ENCODE results near the gene CHAF1A. TPM values are rescaled to one million over a fixed set of nuclear protein-coding genes. Genes with fewer than 3 reads are reported as not detected.

CHAF1A gene
- total and polyA plus RNA-seq, 4 donors: 1.0 to 20.8 (median 2.5) TPM

DNA sequence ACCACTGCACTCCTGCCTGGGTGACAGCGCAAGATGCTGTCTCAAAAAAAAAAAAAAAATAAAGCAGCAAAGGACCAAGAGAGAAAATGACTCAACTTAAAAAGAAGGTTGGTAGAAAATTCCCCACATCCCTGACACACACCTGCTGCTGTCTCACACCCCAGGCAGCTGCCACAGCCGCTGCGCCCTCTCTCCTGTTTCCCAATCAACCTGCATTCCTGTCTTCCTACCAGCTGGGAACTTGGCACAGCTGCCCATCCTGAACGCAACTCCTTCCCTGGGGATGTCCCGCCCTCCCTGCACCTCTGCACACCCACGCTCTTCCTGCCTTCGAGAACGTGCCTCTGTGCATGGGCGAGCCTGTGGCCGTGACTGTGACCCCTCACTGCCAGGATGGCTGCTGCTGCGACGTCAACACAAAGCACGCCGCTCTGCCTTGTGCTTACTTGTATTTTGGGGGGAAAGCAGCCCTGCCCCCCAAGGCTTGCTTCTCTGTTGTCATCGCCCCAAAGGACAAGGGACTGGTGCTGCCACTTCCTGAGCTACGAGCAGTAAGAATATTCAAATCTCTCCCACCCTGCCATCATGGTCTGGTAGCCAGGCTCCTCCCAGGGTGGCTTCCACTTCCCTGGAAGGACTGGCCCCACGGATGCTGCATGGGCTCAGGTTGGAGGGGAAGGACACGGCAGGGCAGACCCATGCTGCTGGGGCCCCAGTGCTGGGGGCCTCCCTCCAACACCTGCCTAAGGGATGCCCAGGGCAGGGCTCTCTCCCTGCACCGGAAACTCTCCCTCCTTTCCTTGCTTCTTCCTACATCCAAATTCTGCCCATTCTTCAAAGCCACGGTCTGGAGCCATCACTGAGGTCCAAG lies 22.8 kb upstream of the CHAF1A start:
- 47% methylated on average over 20 of the region's 20 CpGs for WGBS
- TF ChIP-seq RXRA (IDR thresholded peaks at IDR 0.05) (peak; percentile 17 to 79), HNF4A (conservative IDR thresholded peaks at IDR 0.05) (peak; percentile 45 to 71), JUND (IDR thresholded peaks at IDR 0.05) (peak in 1 of 2 donors; percentile 24), YY1 (IDR thresholded peaks at IDR 0.05) (peak; percentile 20), RAD21 (IDR thresholded peaks at IDR 0.05) (peak; percentile 22 to 44), SP1 (IDR thresholded peaks at IDR 0.05) (peak; percentile 33), FOXA2 (IDR thresholded peaks at IDR 0.05) (peak; percentile 15), GABPA (IDR thresholded peaks at IDR 0.05 in 1 of 2, conservative IDR thresholded peaks at IDR 0.05 in 1 of 2) (peak in 1 of 2 donors; percentile 45), EGR1 (IDR thresholded peaks at IDR 0.05; ENCODE audit: low read depth in 2 of 2) (peak; percentile 75 to 94)
- TF ChIP-seq, protein P1, sequence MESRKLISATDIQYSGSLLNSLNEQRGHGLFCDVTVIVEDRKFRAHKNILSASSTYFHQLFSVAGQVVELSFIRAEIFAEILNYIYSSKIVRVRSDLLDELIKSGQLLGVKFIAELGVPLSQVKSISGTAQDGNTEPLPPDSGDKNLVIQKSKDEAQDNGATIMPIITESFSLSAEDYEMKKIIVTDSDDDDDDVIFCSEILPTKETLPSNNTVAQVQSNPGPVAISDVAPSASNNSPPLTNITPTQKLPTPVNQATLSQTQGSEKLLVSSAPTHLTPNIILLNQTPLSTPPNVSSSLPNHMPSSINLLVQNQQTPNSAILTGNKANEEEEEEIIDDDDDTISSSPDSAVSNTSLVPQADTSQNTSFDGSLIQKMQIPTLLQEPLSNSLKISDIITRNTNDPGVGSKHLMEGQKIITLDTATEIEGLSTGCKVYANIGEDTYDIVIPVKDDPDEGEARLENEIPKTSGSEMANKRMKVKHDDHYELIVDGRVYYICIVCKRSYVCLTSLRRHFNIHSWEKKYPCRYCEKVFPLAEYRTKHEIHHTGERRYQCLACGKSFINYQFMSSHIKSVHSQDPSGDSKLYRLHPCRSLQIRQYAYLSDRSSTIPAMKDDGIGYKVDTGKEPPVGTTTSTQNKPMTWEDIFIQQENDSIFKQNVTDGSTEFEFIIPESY (IDR thresholded peaks at IDR 0.05): no peak
- TF ChIP-seq, protein P2, sequence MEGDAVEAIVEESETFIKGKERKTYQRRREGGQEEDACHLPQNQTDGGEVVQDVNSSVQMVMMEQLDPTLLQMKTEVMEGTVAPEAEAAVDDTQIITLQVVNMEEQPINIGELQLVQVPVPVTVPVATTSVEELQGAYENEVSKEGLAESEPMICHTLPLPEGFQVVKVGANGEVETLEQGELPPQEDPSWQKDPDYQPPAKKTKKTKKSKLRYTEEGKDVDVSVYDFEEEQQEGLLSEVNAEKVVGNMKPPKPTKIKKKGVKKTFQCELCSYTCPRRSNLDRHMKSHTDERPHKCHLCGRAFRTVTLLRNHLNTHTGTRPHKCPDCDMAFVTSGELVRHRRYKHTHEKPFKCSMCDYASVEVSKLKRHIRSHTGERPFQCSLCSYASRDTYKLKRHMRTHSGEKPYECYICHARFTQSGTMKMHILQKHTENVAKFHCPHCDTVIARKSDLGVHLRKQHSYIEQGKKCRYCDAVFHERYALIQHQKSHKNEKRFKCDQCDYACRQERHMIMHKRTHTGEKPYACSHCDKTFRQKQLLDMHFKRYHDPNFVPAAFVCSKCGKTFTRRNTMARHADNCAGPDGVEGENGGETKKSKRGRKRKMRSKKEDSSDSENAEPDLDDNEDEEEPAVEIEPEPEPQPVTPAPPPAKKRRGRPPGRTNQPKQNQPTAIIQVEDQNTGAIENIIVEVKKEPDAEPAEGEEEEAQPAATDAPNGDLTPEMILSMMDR (IDR thresholded peaks at IDR 0.05; ENCODE audit: low read depth, low read length, missing input control): no peak
- TF ChIP-seq, protein P3, sequence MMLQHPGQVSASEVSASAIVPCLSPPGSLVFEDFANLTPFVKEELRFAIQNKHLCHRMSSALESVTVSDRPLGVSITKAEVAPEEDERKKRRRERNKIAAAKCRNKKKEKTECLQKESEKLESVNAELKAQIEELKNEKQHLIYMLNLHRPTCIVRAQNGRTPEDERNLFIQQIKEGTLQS (IDR thresholded peaks at IDR 0.05): no peak
- Histone ChIP-seq H3K27ac (ENCODE audit: low read depth in 1 of 2, low read length in 2 of 2) (peak overlapping the region; percentile 80 to 83), H3K4me1 (ENCODE audit: control insufficient read depth in 4 of 4, insufficient read depth in 4 of 4, low read length in 3 of 4) (peaks cover 19 to 61% (median 40%) of the 10 kb centered on the region in 4 donors), H3K4me3 (ENCODE audit: low read depth in 1 of 3, low read length in 3 of 3) (no peak overlapping the region), H3K9ac (ENCODE audit: low read depth in 1 of 2, low read length in 2 of 2) (no peak overlapping the region), H3K27me3 (ENCODE audit: control insufficient read depth in 4 of 4, insufficient read depth in 4 of 4, low read length in 3 of 4) (no peaks in the 10 kb centered on the region), H3K36me3 (ENCODE audit: control insufficient read depth in 4 of 4, insufficient read depth in 3 of 4, low read depth in 1 of 4, low read length in 3 of 4) (peaks cover 0 to 5% (median 1%) of the 10 kb centered on the region in 4 donors), H3K9me3 (ENCODE audit: control insufficient read depth in 4 of 4, low read length in 3 of 4) (no peaks in the 10 kb centered on the region)
- DNase-seq (ENCODE audit: low spot score): no peak

DNA sequence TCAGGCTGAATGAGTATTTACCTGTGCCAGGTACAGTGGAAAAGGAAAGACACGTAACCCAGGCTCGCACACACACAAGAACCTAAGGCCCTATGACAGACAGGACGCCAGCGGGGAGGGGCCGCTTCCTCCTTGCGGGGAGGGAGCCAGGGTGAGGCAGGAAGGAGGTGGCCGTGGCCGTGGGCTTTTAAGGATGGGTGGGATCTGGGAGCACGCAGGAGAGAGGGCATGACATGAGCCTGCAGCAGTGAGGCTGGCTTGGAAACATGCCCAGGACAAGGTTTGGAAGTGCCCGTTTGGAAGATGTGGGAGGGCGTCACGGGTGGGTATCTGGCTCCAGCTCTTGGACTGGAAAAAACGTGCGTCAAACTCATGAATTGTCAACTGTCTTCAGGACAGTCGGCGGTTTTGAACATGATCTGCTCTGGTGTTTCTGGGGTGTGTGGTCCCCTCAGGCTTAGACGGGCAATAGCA lies 22.1 kb upstream of the CHAF1A start:
- WGBS: 50% methylated on average over 17 of the region's 17 CpGs
- TF ChIP-seq EGR1 (IDR thresholded peaks at IDR 0.05; ENCODE audit: low read depth in 2 of 2) (no peak), FOXA2 (IDR thresholded peaks at IDR 0.05) (no peak), HNF4G (IDR thresholded peaks at IDR 0.05) (no peak), FOXA1 (IDR thresholded peaks at IDR 0.05) (no peak), SP1 (IDR thresholded peaks at IDR 0.05) (no peak), TAF1 (conservative IDR thresholded peaks at IDR 0.05) (no peak)
- TF ChIP-seq, protein P1 (IDR thresholded peaks at IDR 0.05): no peak
- TF ChIP-seq, protein P2 (IDR thresholded peaks at IDR 0.05; ENCODE audit: low read depth, low read length, missing input control): no peak
- TF ChIP-seq, protein P3 (IDR thresholded peaks at IDR 0.05): no peak
- TF ChIP-seq, protein P4, sequence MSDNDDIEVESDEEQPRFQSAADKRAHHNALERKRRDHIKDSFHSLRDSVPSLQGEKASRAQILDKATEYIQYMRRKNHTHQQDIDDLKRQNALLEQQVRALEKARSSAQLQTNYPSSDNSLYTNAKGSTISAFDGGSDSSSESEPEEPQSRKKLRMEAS (IDR thresholded peaks at IDR 0.05): no peak
- TF ChIP-seq, protein P5, sequence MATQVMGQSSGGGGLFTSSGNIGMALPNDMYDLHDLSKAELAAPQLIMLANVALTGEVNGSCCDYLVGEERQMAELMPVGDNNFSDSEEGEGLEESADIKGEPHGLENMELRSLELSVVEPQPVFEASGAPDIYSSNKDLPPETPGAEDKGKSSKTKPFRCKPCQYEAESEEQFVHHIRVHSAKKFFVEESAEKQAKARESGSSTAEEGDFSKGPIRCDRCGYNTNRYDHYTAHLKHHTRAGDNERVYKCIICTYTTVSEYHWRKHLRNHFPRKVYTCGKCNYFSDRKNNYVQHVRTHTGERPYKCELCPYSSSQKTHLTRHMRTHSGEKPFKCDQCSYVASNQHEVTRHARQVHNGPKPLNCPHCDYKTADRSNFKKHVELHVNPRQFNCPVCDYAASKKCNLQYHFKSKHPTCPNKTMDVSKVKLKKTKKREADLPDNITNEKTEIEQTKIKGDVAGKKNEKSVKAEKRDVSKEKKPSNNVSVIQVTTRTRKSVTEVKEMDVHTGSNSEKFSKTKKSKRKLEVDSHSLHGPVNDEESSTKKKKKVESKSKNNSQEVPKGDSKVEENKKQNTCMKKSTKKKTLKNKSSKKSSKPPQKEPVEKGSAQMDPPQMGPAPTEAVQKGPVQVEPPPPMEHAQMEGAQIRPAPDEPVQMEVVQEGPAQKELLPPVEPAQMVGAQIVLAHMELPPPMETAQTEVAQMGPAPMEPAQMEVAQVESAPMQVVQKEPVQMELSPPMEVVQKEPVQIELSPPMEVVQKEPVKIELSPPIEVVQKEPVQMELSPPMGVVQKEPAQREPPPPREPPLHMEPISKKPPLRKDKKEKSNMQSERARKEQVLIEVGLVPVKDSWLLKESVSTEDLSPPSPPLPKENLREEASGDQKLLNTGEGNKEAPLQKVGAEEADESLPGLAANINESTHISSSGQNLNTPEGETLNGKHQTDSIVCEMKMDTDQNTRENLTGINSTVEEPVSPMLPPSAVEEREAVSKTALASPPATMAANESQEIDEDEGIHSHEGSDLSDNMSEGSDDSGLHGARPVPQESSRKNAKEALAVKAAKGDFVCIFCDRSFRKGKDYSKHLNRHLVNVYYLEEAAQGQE (IDR thresholded peaks at IDR 0.05): no peak

More for the DNA sequence above, 22.1 kb upstream of the CHAF1A start:
- no peaks in the 10 kb centered on the region for H3K27me3 ChIP-seq (ENCODE audit: control insufficient read depth in 4 of 4, insufficient read depth in 4 of 4, low read length in 3 of 4)
- no peaks in the 10 kb centered on the region for H3K9me3 ChIP-seq (ENCODE audit: control insufficient read depth in 4 of 4, low read length in 3 of 4)
- H3K4me3 ChIP-seq (ENCODE audit: low read depth in 1 of 3, low read length in 3 of 3): no peak overlapping the region
- DNase-seq (ENCODE audit: low spot score): no peak
- peak overlapping the region; percentile 80 to 83 for H3K27ac ChIP-seq (ENCODE audit: low read depth in 1 of 2, low read length in 2 of 2)
- H3K4me1 ChIP-seq (ENCODE audit: control insufficient read depth in 4 of 4, insufficient read depth in 4 of 4, low read length in 3 of 4): peaks cover 12 to 58% (median 39%) of the 10 kb centered on the region in 4 donors
- no peak overlapping the region for H3K9ac ChIP-seq (ENCODE audit: low read depth in 1 of 2, low read length in 2 of 2)
- peaks cover 0 to 5% (median 1%) of the 10 kb centered on the region in 4 donors for H3K36me3 ChIP-seq (ENCODE audit: control insufficient read depth in 4 of 4, insufficient read depth in 3 of 4, low read depth in 1 of 4, low read length in 3 of 4)
